ENCODE results near the gene HDAC9. TPM values are rescaled to one million over a fixed set of nuclear protein-coding genes. Genes with fewer than 3 reads are reported as not detected.

Gene HDAC9
- total and polyA plus RNA-seq, 2 of the 13 experiments (the other 11 are each of a cell fraction or from before 2014, with no cell fraction given) = 0.05 to 0.07 TPM

DNA sequence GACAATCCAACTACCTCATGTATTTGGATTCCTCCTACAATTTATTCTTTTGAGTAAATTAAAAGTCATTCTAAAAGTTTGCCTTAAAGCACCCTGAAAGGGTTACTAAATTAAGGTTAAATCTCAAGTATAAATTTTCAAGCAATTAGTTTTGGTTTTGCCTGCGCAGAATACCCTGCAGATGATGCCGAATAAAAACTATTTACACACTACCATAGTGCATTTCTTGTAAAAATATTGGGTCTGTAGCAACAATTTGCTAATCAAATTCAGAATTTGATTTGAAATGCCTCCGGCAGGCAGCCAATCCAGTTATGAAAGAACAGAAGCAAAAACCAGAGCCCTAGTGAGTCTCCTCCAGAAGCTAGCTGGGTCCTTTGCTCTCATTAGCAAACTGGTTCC, 499.7 kb downstream of the HDAC9 start:
- ATAC-seq (no peak), DNase-seq (ENCODE audit: low spot score) (no peak), FAIRE-seq (no peak)
- in situ Hi-C loops (cut with HindIII; ENCODE audit: extremely low pct_ligation_motif_present, low pct_unique_long_range_greater_than_20kb) = no loop called here
- BruUV-seq (replicated peaks) = no TSS peak
- Histone ChIP-seq H3K4me1 (ENCODE audit: insufficient read depth, low read length) (no peaks in the 10 kb centered on the region), H3K27me3 (ENCODE audit: control insufficient read depth in 1 of 2, insufficient read depth in 2 of 2, low read length in 2 of 2) (no peaks in the 10 kb centered on the region), H3K9me3 (ENCODE audit: low read length) (peaks cover 66% of the 10 kb centered on the region), H3K27ac (ENCODE audit: extremely low read length, insufficient read depth, low read length) (no peak overlapping the region), H3K4me3 (replicated peaks in 1 of 3; ENCODE audit: insufficient read depth in 1 of 3, low read depth in 2 of 3, low read length in 3 of 3) (no peak overlapping the region), H3K9ac (ENCODE audit: insufficient read depth, low read depth, low read length) (no peak overlapping the region), H3K36me3 (replicated peaks in 1 of 2; ENCODE audit: control insufficient read depth in 1 of 2, insufficient read depth in 2 of 2, low read length in 2 of 2) (no peaks in the 10 kb centered on the region), H3K4me2 (ENCODE audit: low read depth, low read length) (no peak overlapping the region), H4K20me1 (ENCODE audit: insufficient read depth, low read length) (no peaks in the 10 kb centered on the region), H2AFZ (ENCODE audit: low read length) (no peak overlapping the region), H3K79me2 (ENCODE audit: insufficient read depth, low read length) (no peaks in the 10 kb centered on the region)
- TF ChIP-seq ZNF790 (CRISPR knock-in tag; IDR thresholded peaks at IDR 0.05; ENCODE audit: borderline replicate concordance) = no peak
- TF ChIP-seq TFE3 (CRISPR knock-in tag; IDR thresholded peaks at IDR 0.05) = no peak
- TF ChIP-seq HNF1B (CRISPR knock-in tag; IDR thresholded peaks at IDR 0.05) = no peak
- TF ChIP-seq DDIT3 (CRISPR knock-in tag; IDR thresholded peaks at IDR 0.05) = no peak
- TF ChIP-seq ZNF232 (CRISPR knock-in tag; IDR thresholded peaks at IDR 0.05; ENCODE audit: borderline replicate concordance) = no peak
- no peak for TF ChIP-seq NFE2L2 (IDR thresholded peaks at IDR 0.05; ENCODE audit: low read length)
- TF ChIP-seq NR2F6 (IDR thresholded peaks at IDR 0.05) = no peak
- TF ChIP-seq NR2F6 (CRISPR knock-in tag; IDR thresholded peaks at IDR 0.05) = no peak
- no peak for TF ChIP-seq ZSCAN31 (CRISPR knock-in tag; IDR thresholded peaks at IDR 0.05; ENCODE audit: low read depth)
- no peak for TF ChIP-seq CCDC6 (CRISPR knock-in tag; IDR thresholded peaks at IDR 0.05)
- no peak for TF ChIP-seq GATA4 (IDR thresholded peaks at IDR 0.05; ENCODE audit: borderline replicate concordance, low read depth)
- no peak for TF ChIP-seq RELA (CRISPR knock-in tag; IDR thresholded peaks at IDR 0.05)
- no peak for TF ChIP-seq MTA1 (CRISPR knock-in tag; IDR thresholded peaks at IDR 0.05; ENCODE audit: borderline replicate concordance)
- TF ChIP-seq MAFF (IDR thresholded peaks at IDR 0.05; ENCODE audit: low read depth, low read length) = no peak
- TF ChIP-seq KLF11 (CRISPR knock-in tag; IDR thresholded peaks at IDR 0.05) = no peak
- no peak for TF ChIP-seq NKX3-1 (CRISPR knock-in tag; IDR thresholded peaks at IDR 0.05)
- TF ChIP-seq, protein P1, sequence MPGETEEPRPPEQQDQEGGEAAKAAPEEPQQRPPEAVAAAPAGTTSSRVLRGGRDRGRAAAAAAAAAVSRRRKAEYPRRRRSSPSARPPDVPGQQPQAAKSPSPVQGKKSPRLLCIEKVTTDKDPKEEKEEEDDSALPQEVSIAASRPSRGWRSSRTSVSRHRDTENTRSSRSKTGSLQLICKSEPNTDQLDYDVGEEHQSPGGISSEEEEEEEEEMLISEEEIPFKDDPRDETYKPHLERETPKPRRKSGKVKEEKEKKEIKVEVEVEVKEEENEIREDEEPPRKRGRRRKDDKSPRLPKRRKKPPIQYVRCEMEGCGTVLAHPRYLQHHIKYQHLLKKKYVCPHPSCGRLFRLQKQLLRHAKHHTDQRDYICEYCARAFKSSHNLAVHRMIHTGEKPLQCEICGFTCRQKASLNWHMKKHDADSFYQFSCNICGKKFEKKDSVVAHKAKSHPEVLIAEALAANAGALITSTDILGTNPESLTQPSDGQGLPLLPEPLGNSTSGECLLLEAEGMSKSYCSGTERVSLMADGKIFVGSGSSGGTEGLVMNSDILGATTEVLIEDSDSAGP (CRISPR knock-in tag; IDR thresholded peaks at IDR 0.05; ENCODE audit: borderline replicate concordance) = no peak
- no peak for TF ChIP-seq TAF1 (CRISPR knock-in tag; IDR thresholded peaks at IDR 0.05)
- no peak for TF ChIP-seq ZNF441 (CRISPR knock-in tag; IDR thresholded peaks at IDR 0.05; ENCODE audit: borderline replicate concordance)
- CTCF ChIA-PET (ENCODE audit: low intra/inter-chr PET ratio, low total read pairs) = no interaction called here
- 49% methylated on average over 3 of the region's 3 CpGs for WGBS (ENCODE audit: low lambda C conversion rate)
- POLR2A ChIA-PET = no interaction called here
- intact Hi-C loops (cut with micrococcal nuclease; ENCODE audit: unreplicated experiment) = no loop called here
